IPS-11a (cell line): ENCODE measurements around the gene KLHL7.

Experiments used
- H3K4me3 ChIP-seq: one replicate; pipeline ENCODE4 v1.5.1; 2013; ENCODE audit warnings: low read depth, low read length, control low read depth

The KLHL7 gene, protein sequence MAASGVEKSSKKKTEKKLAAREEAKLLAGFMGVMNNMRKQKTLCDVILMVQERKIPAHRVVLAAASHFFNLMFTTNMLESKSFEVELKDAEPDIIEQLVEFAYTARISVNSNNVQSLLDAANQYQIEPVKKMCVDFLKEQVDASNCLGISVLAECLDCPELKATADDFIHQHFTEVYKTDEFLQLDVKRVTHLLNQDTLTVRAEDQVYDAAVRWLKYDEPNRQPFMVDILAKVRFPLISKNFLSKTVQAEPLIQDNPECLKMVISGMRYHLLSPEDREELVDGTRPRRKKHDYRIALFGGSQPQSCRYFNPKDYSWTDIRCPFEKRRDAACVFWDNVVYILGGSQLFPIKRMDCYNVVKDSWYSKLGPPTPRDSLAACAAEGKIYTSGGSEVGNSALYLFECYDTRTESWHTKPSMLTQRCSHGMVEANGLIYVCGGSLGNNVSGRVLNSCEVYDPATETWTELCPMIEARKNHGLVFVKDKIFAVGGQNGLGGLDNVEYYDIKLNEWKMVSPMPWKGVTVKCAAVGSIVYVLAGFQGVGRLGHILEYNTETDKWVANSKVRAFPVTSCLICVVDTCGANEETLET

DNA sequence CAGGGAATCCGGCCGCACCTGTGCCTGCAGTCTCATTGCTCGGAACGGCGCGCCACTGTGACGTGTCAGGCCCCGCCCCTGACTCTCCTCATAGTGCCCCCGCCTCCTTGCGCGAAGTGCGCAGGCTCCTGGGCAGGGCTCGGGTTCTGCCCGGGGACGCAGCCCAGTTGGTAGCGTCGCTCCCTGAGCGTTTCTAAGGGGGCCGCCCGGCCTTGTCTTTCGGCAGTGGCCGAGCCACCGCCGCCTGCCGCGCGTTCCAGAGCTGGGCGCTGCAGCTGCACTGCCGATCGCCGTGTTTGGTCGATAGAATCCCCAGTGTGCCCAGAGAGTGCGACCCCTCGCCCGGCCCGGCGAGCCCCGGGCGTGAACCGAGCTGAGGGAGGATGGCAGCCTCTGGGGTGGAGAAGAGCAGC, at the start of gene KLHL7:
Gene KLHL7, plus strand, starts transcription at position 142 of the 413 bp plus-strand sequence. Its CDS starts 242 bp downstream, at position 384.
- peak within 1 kb of the TSS; percentile 91 for H3K4me3 ChIP-seq

DNA sequence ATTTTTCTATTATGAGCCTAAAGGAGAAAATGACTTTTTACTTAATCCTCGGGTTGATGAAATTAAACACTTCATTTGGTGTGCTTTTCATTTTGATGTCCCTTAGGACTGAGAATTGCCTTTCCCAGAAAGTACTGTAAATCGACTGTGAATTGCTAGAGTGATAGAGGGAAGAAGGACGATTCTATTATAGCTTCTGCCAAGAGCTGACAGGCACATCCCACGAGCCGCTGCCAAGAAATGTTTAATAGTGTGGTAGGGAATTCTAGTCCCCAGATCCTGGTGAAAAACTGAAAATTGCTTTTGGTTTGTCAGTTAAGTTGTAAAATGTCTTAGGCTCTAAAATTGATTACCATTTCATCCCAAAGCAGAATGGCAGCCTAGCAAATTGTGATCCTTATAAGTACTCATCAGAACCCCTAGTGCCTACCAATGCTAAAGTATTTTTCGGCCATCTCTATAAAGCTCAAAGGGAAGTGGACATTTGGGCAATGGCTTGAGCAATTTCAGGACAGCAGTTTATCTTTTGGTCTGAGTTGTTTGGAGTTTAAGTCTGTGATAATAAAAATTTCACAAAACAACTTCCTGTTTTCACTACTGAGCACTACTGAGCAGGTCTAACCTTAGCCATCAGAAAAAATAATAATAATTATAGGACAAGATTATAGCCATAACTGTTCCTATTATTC, 47.0 kb upstream of the KLHL7 start:
- no peak overlapping the region for H3K4me3 ChIP-seq

DNA sequence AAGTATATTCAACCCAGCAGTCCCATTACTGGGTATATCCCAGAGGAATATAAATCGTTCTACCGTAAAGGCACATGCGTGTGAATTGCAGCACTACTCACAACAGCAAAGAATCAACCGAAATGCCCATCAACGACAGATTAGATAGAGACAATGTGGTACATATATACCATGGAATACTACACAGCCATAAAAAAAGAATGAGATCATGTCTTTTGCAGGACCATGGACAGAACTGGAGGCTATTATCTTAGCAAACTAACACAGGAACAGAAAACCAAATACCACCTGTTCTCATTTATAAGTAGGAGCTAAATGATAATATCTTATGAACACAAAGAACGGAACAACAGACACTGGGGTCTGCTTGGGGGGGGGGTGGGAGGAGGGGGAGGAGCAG, 44.3 kb upstream of the KLHL7 start:
- no peak overlapping the region for H3K4me3 ChIP-seq

DNA sequence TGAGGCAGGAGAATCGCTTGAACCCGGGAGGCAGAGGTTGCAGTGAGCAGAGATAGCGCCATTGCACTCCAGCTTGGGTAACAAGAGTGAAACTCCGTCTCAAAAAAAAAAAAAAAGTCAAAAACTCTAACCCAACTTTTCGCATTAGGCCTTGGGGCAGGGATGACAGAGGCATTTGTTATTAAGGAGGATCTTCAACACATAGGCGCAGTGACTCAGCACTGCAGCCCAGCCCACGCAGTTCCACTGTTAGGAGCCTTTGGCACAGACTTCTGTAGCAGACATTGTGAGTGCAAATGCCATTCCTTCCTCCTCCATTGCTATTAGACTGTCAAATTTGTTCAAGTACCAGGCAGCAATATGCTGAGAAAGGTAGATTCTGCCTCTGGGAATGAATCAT, 43.1 kb upstream of the KLHL7 start:
- no peak overlapping the region for H3K4me3 ChIP-seq

DNA sequence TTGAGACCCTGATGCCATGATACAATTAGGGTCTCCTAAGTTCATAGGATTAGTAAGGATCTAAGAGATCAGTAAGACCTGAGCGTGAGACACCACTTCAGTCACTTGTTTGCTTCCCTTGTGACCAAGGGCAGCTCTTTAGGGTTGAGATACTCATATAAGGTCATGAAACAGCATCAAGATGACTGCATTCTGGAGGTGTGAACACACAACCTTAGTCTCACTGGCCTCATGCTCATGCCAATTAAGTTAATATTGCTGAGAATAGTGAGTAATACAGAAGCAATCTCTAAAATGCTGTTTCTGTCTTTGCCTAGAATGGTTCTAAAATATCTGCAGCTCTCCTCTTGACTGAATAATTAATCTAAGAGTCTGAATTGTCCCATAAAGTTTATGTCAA, 39.6 kb upstream of the KLHL7 start:
- H3K4me3 ChIP-seq: no peak overlapping the region

DNA sequence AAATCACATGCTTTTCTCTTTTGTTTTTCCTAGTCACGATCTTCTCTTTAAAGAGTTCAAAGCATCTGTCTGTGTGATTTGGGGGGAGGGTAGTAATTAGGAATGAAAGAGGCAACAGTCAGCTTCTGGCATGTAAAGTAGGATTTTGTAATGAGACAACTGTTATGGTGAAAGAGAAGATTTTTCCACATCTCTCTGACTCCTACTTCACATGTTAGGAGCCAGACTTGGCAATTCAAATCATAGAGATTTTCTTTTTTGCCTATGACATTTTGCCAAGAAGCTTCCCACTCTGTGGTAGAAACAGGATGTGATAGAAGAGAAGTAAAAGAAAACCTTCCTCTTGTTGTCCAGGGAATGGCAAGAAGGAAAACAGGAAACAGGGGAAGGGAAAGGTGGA, 38.3 kb upstream of the KLHL7 start:
- H3K4me3 ChIP-seq: no peak overlapping the region

DNA sequence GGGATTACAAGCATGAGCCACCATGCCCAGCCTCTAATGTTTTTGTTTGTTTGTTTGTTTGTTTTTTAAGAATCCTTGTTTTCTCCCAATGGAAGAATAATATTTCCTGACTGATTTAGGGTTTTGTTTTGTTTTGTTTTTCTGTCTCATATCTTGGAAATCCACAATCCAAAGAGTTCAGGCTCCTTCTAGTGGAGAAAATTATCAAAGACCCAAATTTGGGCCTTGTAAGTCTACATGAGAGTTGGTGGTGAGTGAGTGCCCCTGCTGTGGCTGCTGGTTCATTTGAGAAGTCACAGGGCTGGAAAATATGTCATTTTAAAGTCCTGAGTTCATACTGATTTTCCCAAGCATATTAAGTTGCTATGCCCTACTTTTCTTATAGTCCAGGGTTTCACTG, 33.5 kb upstream of the KLHL7 start:
- H3K4me3 ChIP-seq: no peak overlapping the region

DNA sequence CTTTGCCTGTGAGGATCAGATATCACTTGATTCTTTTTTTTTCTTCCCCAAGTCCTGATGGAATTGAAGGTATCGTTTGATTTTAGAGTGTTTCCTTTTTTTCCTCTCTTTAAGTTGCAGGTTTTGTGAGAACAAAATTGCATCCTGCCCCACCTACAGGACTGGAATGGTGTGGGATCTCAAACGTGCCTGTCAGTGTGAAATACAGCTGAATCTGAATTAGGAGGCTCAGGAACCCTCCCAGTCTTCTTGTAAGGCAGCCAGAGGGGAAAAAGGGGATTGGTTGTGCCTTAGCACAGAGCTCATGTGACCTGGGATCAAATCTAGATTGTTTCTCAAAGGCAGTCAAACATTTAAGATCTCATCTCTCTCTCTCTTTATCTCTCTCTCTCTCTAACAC, 32.7 kb upstream of the KLHL7 start:
- H3K4me3 ChIP-seq: no peak overlapping the region

DNA sequence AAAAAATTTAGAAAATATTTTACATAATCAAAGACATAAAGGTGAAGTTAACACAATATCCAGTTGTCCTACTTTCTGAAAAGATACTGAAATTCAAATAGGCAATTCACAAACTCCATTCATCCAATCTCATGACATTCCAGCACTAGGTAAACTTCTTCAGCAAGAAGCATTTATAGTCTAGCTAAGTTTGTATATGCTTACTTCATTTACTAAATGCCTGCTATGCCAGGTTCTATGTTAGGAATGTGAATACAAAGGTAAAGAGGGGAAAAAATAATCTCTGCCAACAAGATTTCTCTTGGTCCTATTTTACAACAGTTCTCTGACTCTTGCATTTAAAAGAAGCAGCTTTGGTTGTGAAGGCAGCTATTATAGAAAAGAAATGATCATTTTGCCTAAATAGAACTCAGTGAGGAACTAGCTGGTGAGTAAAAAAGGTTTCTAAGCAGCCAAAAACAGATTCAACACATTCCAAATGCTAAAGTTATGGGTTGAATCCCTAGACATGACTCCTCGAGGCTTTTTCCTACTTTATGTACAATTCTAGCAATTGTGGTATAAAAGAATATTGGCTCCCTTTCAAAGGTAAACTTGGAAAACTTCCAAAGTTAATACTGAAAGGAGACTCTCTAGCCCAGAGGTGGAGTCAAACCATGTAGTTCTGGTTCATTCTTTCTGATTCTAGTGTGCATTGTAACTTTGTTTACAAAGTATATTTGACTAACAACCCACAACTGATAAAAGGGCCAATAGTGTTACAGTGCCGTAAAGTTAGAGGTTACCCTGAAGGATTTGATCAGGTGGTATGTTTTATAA, 30.9 kb upstream of the KLHL7 start:
- H3K4me3 ChIP-seq: no peak overlapping the region

DNA sequence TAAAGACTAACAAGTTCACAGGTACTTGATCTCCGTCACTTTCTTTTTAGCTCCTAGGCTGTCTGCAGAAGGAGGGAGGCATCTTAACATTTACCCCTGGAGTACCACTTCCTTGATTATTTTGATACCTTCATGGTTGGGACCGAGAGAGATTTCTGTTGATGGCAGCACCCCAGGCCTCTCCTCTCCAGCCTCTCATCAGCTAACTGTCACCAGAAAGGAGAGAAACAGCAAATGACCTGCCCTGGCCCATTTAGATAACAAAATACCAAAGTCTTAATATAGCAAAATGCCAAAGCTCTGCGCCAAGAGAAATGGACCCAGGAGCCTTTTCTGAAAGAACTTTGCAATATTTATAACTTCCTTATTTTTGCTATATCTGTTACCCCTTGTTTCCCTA, 30.0 kb upstream of the KLHL7 start:
- H3K4me3 ChIP-seq: no peak overlapping the region

DNA sequence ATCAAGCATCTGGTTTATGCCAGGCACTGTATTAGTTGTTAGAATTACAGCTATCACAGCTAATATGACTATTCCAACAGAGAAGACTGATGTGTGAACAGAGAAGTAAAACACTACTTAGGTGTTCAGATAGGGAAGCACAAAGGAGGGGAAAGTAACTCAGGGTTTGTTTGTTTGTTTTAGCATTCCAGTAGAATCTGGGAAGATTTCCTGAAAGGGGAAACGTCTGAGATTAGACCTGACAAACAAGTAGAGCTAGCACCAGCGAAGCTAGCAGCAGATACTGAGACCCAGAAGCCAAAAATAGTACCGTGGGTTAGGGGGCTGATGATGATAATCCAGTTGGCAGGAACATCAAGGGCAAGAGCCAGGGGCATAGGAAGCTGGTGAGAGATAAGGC, 28.8 kb upstream of the KLHL7 start:
- H3K4me3 ChIP-seq: no peak overlapping the region

DNA sequence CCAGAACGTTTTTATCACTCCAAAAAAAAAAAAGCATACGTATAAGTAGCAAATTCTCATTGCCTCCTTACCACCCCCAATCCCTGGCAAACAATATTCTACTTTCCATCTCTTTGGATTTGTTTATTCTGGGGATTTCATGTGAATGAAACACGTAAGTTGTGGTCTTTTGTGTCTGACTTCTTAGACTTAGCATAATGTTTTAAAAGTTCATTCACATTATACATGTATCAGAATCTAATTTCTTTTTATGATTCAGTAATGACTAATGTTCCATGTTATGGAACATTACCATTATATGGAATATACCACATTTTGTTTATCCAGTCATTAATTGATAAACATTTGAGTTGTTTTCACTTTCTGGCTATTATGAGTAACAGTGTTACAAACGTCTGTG, 12.5 kb upstream of the KLHL7 start:
- H3K4me3 ChIP-seq: no peak overlapping the region

DNA sequence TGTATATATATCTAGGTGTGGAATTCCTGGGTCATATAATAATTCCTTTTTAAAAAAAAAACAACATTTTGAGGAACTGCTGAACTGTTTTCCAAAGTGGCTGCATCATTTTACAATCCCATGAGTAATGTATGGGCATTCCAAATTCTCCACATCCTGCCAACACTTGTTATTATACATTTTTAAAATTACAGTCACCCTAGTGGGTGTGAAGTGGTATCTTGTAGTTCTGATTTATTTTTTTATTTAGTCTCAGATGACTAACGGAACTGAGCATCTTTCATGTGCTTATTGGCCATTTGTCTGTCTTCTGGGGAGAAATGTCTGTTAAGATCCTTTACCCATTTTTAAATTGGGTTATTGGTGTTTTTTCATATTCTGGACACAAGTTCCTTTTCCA, 12.0 kb upstream of the KLHL7 start:
- H3K4me3 ChIP-seq: no peak overlapping the region

DNA sequence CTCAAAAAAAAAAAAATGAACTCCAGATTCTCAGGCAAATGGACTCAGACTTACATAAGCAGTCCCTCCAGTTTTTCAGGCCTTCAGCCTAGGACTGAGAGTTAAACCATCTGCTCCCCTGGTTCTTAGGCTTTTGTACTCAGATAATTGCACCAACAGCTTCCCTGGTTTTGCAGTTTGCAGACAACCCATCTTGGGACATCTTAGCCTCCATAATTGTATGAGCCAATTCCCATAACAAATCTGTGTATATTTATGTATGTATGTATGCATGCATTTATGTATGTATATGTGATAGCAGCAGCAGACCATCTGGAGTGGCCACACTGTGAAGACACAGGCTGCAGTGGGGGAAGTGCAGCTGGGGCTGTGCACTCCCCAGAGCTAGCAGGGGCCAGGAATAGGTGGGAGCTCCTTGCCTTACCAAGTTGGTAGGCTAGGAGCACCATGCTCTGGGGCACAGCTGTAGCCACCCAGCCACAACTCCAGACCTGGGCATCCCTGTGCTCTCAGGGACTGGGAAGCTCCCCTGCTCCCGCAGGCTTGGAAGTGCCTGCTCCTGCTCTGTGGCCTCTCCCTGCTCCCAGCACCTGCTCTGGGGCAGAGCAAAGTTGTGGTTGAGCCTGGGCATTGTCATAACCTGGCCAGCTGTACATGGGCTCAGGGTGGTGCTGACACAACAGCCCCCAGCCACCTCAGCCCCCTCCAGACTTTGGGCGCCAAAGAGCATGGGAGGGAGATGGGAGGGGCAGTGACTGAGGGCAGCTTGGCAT, 8.9 kb upstream of the KLHL7 start:
- no peak overlapping the region for H3K4me3 ChIP-seq

DNA sequence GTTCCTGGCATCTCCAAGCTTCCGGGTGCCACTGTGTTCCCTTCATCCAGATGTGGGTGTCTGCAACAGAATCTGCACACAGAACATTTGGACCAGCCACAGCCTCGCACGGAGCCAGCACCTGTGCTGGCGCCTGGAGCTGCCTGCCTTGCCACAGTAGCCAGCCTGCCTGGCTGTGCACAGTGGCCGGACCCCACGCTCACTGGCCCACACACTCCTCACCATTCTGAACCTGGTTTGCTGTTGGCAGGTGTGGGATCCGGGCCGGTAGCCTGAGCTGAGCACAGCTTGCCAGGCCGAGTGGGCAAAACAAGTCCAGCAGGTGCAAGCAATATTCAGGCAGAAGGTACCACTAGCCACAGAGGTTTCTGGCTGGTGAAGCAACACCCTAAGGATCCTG, 7.6 kb upstream of the KLHL7 start:
- no peak overlapping the region for H3K4me3 ChIP-seq

DNA sequence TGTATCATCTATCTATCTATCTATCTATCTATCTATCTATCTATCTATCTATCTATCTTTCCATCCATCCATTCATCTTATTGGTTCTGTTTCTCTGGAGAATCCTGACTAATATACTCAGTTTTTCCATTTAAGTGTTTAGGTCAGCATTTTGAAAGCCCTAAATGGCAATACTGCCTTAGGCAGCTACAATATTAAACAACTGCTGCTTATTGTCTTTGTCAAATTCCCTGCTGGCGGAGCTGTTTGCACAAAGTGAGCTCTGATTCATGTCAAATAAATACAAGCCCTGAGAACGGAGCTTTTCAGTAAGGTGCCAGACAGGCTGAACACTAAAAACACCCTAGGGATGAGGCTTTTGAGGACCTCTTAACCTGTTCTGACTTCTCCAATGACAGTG, 7.1 kb upstream of the KLHL7 start:
- H3K4me3 ChIP-seq: no peak overlapping the region

DNA sequence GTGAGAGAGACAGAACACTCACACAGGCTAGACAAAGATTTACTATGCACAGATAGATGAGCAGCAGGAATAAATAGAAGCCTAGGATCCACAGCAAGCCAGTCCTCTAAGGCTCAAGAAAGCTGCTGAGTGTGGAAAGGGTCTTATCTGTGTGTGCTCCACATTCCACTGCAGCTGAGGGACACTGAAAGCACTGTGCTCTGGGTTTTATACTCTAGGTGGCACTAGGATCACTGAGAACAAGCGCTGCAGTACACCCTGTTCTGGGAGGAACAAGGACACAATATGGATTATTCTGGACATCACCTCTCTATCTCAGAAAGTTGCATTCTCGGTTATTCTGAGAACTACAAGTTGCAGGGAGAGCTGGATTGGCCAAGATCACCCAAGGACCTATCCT, 4.9 kb upstream of the KLHL7 start:
- H3K4me3 ChIP-seq: no peak overlapping the region

DNA sequence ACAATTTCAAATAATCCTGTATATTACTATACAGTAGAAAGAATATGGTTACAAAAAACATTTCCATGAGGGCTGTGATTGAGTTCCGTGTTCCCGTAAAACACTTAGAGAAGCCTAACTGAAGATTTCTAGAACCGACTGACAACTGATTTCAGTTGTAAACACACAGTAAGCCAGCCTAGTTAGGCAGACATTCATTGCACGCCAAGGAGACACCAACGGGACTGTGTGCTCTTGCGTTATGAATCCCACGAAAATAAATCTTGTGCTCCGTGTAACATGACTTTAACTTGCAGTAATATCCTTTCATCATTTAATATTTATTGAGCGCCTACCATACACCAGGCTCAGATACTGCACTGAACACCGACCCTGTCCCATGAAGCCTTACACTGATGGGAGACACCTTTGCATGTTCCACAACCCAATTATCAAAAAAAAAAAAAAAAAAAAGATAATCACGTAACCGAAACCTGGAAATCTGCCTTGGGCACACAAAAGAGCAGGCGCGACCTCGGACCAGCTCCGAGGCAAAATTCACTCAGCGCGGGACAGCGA, 420 bp upstream of the KLHL7 start:
- peak overlapping the region; percentile 91 for H3K4me3 ChIP-seq

DNA sequence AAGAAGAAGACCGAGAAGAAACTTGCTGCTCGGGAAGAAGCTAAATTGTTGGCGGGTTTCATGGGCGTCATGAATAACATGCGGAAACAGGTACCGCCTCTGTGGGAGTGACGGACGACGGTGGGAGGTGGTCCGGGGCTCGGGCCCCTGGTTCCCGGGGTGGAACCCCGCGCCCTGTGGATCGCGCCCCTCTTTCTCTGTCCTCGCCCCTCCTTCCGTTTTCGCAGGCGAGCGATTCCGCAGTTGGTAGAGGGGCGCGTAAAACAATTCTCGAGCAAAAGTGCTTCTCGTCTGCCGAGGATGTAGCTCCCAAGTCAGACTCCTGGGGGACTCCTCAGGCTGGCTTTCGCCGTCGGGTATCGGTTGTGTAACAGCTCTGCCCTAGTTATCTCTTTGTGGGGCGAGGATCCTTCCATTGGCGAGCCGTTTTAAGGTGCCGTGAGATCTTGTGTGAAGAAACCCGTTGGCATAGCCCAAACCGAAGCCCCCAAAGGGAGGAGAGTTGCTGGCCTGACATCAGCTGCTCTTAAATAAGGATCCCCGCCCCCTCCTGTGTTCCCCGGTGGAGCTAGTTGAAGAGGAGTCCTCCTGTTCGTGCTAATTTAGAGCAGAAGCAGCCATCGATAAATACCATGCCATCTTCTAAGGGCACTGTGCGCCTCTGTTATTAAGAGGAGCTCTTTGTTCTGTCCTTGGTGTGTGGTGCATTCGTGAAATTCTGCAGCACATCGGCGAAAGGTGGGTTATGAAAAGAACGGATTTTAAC, 655 bp downstream of the KLHL7 start:
- peak overlapping the region; percentile 91 for H3K4me3 ChIP-seq
